Measurements from ENCODE around the gene PDP2.
"Not testable (repeated sequence)": the region's sequence is repeated elsewhere in the genome, so short reads cannot be mapped to it uniquely, and the experiment has no call there.

PDP2 gene

DNA sequence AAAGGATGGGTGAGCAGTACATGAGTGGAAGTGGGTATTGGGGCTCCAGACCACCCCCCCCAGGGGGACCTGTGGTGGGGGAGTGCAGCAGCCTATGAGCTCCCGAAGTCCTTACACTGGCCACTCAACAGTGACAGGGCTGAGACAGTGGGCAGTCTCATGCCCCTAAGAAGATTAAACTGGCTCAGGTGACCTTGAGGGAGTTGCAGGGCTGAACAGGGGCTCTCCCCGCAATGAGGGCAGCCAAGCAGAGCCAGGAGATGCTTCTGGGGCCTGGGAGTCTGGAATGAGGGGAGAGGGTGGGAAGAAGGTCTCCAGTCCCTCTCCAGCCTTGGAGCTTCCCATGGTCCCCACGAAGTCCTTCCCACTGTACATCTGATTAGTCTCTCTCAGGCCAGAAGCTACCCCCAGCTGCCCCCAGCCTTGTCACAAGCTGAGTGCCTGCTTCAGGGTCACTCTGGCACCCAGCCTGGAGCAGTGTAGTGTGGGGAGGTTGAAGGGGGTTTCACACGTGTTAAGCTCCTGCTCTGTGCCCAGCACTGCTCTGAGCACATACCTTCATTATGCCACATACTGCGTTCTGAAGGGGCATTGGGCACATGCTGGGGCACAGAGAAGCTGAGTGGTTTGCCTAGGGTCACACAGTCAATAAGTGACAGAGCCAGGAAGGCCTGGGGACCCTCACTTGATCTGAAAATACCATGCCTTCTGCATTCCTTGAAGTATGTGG lies 39.4 kb downstream of the PDP2 start:
- no peak for DNase-seq (ENCODE audit: low read depth in 2 of 2)

DNA sequence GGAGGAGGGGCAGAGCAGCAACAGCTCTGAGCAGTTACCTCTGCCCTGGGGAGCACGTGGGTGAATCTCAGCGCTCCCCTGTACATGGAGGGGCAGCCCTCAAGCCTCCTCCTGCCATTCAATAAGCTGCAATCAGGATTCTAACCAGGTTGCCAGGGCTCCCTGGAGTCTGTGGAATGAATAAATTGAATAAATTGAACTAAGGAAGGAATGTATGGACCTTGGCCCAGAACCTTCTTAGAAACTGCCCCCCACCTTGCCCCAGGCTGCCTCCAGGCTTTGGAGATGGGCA lies 39.9 kb downstream of the PDP2 start:
- no peak for DNase-seq (ENCODE audit: low read depth in 2 of 2)

DNA sequence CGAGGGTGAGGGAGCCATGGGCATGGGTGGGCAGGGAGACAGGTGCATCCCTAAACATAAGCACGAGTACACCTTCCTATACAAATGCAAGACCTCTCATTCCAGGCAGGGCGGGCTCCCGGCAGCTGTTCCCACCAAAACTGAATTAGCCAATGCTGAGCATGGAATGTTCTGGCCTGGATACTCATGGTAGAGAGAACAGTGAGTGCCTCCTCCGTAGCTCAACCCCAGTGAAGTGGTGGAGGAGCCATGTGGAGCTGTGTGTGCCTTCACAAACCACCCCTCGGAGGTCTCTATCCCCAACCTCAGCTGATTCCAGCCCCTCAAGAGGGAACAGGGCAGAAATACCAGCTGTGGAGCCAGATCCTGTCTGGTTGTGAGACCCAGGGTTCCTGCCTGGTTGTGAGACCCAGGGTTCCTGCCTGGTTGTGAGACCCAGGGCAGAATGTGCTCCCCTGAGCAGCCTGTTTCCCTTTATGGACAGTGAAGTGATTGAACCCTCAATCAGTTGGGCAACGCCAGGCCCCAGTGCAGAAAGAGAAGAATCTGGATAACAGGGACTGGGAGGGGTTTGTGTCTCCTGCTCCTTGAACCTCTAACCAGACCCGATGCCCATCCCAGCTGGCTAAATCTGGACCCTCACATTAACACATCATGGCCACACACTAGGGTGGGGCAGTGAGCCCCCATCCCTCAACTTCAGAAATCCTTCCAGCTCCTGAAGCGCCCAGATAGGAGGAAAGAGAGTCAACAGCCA lies 40.8 kb downstream of the PDP2 start:
- no peak for DNase-seq (ENCODE audit: low read depth in 2 of 2)

DNA sequence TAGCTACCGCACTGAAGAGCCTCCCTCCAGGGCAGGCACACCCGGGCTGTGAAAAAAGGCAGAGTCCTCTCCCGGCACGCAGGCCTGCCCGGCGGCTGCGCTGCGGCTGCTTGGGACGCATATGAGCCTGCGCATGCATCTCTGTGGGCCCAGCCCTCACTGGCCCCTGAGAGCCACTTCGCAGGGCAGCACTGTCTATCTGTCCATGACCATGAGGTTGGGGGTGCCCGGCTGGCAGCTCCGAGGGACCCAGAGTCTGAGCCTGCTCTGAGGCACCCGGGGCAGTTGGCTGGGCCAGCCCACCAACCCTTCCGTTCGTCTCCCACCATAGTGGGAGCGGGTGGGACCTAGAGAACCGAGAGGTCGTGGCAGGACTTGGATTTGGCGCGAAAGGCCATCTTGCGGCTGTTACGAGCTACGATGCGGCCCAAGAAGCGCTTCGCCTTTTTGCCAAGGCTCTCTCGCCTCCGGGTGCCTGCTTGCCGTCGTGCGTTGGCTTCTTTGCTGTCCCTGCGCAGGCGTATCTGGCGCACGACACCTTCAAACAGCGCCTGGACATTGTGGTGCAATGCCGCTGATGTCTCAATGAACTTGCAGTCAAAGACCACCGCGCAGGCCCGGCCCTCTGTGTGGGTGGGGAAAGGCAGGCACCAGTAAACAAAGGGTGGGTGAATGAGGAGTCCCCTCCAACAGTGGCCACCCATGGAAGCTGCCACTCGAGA lies 41.6 kb downstream of the PDP2 start:
- no peak for DNase-seq (ENCODE audit: low read depth in 2 of 2)

DNA sequence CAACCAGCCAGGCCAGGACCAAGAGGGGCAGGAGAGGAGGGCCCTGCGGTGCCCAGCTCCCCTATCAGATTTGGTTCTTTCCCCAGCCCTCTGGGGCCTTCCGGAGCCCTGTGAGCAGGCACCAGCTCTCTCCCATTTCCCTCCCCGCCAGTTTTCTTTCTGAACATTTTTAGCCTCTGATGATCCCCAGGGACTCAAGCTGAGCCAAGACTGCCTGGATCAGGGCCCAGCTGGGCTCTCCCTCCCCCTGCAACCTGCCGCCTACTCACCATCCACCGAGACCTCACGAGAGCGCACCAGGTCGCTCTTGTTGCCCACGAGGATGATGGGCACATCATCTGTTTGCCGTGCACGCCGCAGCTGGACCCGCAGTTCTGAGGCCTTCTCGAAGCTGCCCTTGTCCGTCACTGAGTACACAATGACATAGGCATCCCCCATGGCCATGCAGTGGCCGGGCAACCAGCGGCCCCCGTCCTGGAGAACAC lies 43.0 kb downstream of the PDP2 start:
- no peak for DNase-seq (ENCODE audit: low read depth in 2 of 2)

DNA sequence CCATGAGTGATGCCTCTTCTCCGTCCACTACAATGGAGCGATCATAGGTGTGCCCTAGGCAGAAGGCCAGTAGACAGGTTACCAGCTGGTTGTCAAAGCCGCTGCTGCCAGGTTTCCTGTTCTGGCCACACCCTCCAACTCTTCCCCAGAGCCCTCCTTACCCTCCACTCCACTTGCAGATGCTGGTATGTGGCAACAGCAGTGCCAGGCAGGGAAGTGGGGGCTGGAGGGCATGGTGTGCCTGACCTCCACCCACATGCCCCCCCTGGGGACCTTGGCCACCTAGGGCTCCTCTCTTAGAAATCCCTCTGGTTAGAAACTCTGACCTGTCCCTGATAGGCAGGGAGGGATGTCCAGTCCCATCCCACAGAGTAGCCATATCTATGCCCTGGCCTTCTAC lies 43.6 kb downstream of the PDP2 start:
- no peak for DNase-seq (ENCODE audit: low read depth in 2 of 2)

DNA sequence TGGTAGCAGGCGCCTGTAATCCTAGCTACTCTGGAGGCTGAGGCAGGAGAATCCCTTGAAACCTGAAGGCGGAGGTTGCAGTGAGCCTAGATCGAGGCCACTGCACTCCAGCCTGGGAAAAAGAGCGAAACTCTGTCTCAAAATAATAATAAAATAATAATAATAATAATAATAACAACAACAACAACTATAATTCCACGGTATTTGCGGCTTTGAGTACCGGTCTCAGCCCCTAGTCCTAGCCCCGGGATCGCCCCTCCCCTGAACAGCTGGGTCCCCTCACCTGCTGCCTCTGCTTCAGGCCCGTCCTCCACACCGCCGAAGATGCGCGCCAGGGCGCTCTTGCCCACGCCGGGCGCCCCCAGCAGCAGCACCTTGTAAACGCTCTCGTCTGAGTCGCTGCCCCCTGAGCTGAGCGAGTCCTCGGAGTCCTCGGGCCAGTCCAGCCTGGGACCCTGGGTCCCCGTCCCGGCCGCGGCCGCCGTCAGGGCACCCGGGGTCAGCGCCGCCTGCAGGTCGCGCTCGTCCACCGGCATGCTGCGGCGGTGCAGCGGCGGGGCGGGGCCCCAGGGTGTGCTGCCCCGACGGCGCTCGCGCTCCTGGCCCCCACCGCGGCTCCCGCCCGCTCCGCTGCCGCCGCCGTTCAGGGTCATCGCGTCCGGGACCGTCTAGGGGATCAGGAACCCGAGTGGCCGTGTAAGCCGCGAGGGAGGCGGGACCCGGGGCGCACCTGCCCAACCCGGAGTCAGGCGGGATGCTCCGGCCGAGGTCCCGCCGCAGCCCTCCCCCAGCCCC lies 44.4 kb downstream of the PDP2 start:
- peak; percentile 20 to 40 for DNase-seq (ENCODE audit: low read depth in 2 of 2)

DNA sequence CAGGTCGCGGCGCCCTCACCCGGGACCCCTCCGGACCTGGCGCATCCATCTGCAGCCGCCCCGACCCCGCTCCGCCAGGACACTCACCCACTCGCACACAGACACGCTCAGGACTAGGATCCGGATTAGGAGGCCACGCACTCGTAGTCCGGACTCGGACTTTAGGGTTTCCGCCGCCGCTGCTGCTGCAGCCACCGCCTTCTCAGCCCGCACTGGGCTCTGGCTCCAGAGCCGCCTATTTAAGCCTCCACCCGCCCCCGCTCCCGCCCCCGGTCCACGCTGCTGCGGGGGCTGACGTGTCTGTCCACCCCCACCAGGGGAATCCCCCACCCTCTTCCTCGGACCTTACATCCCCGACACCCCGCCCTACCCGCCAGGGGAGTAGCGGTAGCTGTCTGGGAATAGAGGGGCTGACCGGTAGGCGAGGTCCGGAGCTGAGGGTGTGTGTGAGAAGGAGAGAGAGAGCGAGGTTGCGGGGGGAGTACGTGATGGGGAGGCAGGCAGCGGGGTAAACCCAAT lies 45.1 kb downstream of the PDP2 start, which contains the start of gene RRAD:
Gene RRAD, minus strand, starts transcription at position 214 of the 519 bp plus-strand sequence. CDS start 356 bp downstream, outside the sequence.
- no peak for DNase-seq (ENCODE audit: low read depth in 2 of 2)

DNA sequence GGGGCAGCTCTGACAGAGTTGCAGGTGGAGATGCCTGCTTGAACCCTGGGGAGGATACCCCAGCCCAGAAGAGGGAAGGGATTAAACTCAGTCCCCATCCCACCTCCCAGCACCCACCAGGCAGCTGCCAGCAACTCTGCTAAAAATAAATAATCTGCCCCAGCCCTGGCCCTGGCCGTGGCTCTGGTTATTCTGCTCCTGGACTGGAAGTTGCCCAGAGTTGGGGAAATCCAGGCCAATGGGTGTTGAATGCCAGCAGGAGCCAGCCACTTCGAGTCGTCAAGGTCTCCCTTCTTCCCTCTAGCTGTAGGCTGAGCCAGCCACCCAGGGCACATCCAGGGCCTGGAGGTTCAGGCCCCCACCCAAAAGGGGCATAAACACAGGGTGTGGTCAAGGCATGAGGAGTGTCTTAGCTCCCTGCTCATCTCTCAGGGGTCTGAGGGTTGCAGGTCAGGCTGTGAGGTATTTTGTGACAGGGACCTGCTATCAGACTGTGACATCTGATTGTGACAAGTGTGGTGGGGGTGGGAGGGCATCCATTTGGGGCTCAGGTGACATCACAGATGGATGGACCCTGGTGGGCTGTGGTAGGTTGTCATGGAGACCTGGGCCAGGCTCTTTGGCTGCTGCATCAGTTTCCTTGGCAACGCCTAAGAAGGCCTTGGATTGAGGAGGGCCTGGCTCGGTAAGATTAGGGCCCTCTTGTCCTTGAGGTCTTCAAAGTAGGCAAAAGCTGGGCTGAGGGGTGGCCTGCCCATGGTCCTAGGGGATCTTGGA lies 46.0 kb downstream of the PDP2 start:
- no peak for DNase-seq (ENCODE audit: low read depth in 2 of 2)

DNA sequence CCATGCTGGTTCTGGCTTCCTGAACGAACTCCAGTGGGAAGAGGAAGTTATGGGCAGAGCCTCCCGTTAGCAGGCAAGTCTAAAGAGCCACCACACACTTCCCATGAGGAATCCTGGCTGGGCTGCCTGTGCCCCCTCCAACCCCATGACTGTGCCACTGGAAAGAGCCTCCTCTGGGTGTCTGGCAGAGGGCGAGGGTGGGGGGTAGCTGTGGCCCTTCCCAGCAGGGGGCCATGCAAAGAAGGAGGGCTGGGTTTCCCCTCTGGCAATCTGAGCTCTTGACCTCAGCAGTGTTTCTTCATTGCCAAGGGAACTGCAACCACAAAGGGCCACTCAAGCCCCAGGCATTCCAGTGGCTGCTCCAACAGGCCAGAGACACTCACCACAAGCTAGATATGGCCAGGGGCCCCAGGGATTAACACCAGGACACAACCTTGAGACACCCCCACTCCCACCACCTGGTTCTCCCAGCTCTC lies 46.7 kb downstream of the PDP2 start:
- DNase-seq (ENCODE audit: low read depth in 2 of 2), result no peak

DNA sequence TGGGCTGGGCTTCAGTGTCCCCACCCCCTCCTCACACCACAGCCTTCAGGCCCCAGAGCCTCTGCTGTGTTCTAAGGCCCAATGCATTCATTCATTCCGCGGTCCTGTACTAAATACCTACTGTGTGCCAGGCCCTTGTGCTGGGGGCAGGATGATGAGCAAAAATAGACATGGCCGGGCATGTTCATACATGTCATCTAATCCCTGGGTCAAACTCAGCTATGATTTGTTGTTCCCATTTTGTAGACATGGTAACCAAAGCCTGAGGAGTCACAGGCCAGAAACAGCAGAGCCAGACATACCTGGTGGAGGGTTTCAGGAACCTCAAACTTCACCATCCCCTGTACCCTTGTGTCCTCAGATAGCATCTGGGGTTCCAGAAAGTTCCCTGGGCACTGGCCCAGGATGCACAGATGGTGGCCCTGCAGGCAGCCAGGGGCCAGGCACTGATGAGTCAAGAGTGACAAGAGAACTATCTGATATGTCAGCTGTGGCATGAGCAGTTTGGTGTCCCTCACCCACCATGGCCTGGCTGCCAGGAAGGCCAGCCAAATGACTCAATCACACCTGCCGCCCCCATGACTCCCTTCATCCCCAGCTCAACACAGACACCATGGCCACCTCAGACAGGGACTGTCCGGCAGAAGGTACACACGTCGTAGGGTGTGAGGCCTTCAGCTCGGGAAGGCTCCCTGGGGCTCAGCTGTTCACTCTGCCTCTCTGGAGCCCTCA lies 47.8 kb downstream of the PDP2 start:
- no peak for DNase-seq (ENCODE audit: low read depth in 2 of 2)

DNA sequence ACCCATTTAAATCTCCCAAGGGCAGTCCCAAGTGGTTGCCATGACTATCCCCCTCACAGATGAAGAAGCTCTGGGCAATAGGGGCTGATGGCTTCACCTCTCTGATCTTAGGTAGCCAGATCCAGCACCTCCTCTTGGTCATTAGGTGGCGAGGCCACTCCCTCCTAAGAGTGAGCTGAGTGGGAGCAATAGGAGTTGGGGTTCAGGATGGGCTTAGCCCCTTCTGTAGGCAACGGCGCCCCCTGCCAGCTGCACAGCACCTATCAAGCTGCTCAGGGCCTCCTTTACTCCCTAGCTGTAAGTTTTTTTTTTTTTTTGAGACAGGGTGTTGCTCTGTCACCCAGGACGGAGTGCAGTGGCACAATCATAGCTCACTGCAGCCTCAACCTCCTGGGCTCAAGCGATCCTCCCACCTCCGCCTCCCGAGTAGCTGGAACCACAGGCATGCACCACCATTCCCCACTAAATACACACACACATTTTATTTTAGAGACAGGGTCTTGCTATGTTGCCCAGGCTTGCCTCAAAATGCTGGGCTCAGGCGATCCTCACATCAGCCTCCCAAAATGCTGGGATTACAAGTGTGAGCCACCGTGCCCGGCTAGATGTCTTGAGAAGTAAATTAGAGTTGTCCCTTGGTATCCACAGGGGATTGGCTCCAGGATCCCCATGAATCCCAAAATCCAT lies 48.5 kb downstream of the PDP2 start:
- DNase-seq (ENCODE audit: low read depth in 2 of 2), result peak in 1 of 2 donors; percentile 45

DNA sequence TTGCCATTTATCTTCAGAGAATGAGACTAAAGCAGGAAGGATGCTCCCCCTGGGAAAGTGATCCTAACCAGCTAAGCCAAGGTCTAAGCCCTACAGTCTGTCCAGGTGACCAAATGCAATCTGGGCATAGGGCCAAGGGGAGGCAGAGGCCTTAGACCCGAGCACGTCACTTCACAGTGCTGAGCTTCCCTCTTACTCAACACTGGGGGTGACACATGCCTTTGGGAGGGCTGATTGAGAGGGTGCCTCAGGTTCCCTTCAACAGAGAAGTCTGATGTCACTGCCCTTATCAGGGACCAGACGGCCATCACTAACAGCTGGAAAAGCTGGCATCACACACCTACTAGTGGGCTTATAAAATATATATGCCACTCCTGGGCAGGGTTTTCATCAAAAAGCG lies 49.9 kb downstream of the PDP2 start:
- DNase-seq (ENCODE audit: low read depth in 2 of 2), result no peak

DNA sequence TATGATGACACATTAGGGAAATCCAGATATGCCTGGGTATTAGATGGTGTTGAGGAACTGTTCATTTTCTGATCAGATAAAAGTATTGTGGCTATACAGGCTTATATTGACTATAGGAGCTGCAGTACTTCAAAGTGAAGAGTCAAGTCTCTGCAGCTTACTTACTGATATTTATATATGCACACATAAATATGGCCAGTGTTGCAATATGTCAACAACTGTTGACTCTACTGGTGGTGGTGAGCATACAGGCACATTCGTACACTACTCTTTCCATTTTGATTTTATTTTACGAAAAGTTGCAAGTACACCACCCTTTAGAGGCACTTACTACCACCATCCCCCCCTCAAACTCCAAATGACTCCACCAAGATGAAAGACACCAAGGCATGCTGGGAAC lies 51.4 kb downstream of the PDP2 start:
- no peak for DNase-seq (ENCODE audit: low read depth in 2 of 2)

DNA sequence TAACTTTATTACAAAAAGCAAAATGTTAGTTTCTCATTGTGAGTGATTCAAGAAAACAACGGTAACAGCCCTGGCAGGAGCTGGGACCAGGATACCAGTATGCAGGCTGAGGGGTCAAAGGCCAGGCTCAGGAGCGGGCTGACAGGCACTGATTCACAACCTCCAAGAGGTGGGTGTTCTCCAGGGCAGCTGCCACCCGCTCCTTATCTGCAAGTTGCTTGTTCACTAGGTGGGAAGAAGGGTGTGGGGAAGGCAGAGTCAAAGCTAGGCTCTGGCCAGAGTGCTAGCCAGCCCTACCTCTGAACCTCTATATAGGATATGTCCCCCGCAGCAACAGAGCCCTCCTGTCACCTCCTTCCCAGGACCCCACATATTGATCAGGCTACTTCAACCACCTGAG lies 51.8 kb downstream of the PDP2 start:
- DNase-seq (ENCODE audit: low read depth in 2 of 2), result no peak

DNA sequence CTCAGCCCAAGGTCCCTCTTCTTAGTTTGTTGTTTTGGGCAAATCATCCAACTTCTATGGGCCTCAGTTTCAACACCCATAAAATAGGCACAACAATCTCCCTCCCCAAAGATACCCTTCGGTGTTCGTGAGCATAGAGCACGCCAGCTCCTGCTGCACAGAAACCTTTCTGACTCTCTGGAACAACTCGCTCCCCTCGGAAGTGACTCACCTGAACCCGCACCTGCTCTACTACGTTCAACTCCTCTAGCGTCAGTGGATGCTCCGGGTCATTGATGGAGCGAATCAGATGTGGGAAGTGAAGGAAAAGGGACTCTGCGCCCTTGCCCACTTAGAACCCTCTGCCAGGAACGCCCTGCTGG lies 53.4 kb downstream of the PDP2 start:
- peak in 1 of 2 donors; percentile 36 for DNase-seq (ENCODE audit: low read depth in 2 of 2)

DNA sequence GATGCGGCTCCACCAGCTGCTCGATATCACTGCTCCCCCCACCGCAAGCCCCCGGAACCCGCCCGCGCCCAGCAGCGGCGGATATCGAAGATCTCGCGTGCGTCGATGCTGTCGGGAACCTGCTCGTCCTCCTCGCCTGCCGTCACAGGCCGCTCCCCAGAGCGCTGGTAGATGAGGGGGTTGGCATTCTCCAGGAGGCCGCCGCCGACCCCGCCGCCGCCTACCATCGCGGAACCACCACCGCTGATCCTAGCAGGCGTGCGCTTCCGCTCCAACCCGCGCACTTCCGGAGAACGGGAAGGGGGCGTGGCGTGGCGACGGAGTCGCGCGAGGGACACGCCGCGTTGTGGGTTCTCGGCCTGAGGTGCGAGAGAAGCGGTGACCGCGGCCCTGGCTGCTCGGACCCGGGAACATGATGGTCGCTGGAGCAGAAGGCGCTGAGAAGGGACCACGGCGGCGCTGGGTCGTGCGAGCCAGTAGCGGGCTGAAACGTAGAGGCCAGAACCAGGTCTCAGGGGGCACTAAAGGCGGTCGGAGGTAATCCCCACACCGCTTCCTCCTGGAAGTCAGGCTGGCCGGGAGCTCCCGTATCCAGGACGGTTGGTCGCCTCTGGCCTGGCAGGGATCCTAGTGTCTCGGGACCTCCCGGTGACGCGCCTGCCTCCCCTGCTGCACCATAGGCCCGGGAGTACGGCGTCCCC lies 54.0 kb downstream of the PDP2 start, which contains the start of gene CIAO2B:
Gene CIAO2B, minus strand, starts transcription at position 265 of the 701 bp plus-strand sequence. Its CDS starts 38 bp downstream, at position 227.
- DNase-seq (ENCODE audit: low read depth in 2 of 2), result peak; percentile 89

DNA sequence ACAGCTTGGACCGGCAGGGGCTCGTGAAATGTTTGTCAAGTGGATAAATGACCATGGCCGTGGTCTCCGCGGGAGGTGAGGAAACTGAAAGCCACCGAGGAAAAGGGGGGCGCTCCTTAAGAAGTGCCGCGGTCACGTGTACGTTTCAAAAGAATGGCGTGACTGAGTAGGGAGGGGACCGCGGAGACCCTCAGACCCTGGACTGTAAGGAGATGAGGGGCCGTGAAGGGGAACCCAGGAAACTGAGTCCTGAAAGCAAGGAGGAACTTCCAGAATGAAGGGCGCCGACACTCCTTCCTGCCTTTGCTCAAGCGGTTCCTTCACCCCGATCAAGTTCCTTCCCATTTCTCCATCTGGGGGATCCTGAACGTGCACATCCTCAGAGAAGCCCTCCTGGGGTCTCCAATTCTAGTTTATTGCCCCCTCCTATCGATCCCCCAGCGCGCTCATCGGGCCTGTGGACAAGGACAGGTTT lies 54.6 kb downstream of the PDP2 start:
- DNase-seq (ENCODE audit: low read depth in 2 of 2), result not testable (repeated sequence)
